GOT3 (cell line): Measurements from ENCODE around the gene SMG6.

Experiments
- DNase-seq: peaks from one replicate; lab custom pipeline; 2025; ENCODE audit warnings: mixed read lengths; lab: John Stamatoyannopoulos, UW

SMG6 gene

GRCh38 chr17:2049333-2050299, 254.0 kb downstream of the SMG6 start:
- peak; percentile 75 for DNase-seq

- no peak for DNase-seq
Measured at GRCh38 chr17:2048805-2049204, 254.8 kb downstream of the SMG6 start.

- no peak for DNase-seq
Measured at GRCh38 chr17:2047590-2047989, 256.0 kb downstream of the SMG6 start.

GRCh38 chr17:2044263-2044894, 259.2 kb downstream of the SMG6 start:
- no peak for DNase-seq

GRCh38 chr17:2043785-2044184, 259.8 kb downstream of the SMG6 start:
- DNase-seq: no peak

GRCh38 chr17:2042933-2043332, 260.7 kb downstream of the SMG6 start:
- no peak for DNase-seq

- DNase-seq: no peak
Measured at GRCh38 chr17:2042390-2042847, 261.2 kb downstream of the SMG6 start.

- peak; percentile 77 for DNase-seq
Measured at GRCh38 chr17:2041561-2042389, 261.8 kb downstream of the SMG6 start, which contains the start of gene OVCA2. TSS of gene OVCA2 (plus strand) at chr17:2042022. CDS start at chr17:2042048, 26 bp downstream.

GRCh38 chr17:2040942-2041560, 262.5 kb downstream of the SMG6 start:
- DNase-seq: no peak

- DNase-seq: no peak
Measured at GRCh38 chr17:2040219-2040827, 263.3 kb downstream of the SMG6 start.

GRCh38 chr17:2037155-2037554, 266.4 kb downstream of the SMG6 start:
- no peak for DNase-seq

GRCh38 chr17:2035541-2036488, 267.8 kb downstream of the SMG6 start:
- DNase-seq: no peak

- DNase-seq: peak; percentile 35
Measured at GRCh38 chr17:2034806-2035540, 268.6 kb downstream of the SMG6 start.

- no peak for DNase-seq
Measured at GRCh38 chr17:2034157-2034556, 269.4 kb downstream of the SMG6 start.

GRCh38 chr17:2033153-2033552, 270.4 kb downstream of the SMG6 start:
- DNase-seq: no peak

- no peak for DNase-seq
Measured at GRCh38 chr17:2030779-2031163, 272.8 kb downstream of the SMG6 start.

- peak; percentile 44 for DNase-seq
Measured at GRCh38 chr17:2029911-2030778, 273.4 kb downstream of the SMG6 start, which contains the start of gene DPH1. TSS of gene DPH1 (plus strand) at chr17:2030153. CDS start at chr17:2030170, 17 bp downstream.

- DNase-seq: no peak
Measured at GRCh38 chr17:2028737-2029136, 274.8 kb downstream of the SMG6 start.
